HCT116 (cell line): ENCODE data around the gene DHRS2.

Experiments
- CTCF ChIP-seq, 3 experiments: fragments of 200-600 bp in 1 of 3; sonication (generic) in 1 of 3; IDR thresholded peaks in 2 of 3; conservative IDR thresholded peaks in 1 of 3; 2 replicates each; pipeline ENCODE4 v1.5.1; 2012 to 2017; ENCODE audit warnings: low read depth in 2 of 3, low read length in 2 of 3, antibody characterized with exemption in 1 of 3, borderline replicate concordance in 1 of 3, control low read depth in 1 of 3, mild to moderate bottlenecking in 1 of 3, mixed read lengths in 1 of 3, mixed run types in 1 of 3, moderate library complexity in 1 of 3; ENCODE audit not compliant: insufficient read depth in 1 of 3
- POLR2A ChIP-seq: IDR thresholded peaks from 2 replicates; pipeline ENCODE4 v1.7.0; 2011; ENCODE audit warnings: borderline replicate concordance; ENCODE audit not compliant: insufficient read depth, insufficient read length; ENCODE audit errors: extremely low read depth
- POLR2AphosphoS5 ChIP-seq: IDR thresholded peaks from 2 replicates; pipeline ENCODE4 v1.6.1; 2011; ENCODE audit warnings: mild to moderate bottlenecking, low read depth, low read length, moderate library complexity
- REST ChIP-seq: IDR thresholded peaks from 2 replicates; pipeline ENCODE4 v1.6.1; 2012; ENCODE audit warnings: low read depth
- SP1 ChIP-seq: IDR thresholded peaks from 2 replicates; pipeline ENCODE4 v1.6.1; 2012; ENCODE audit warnings: low read depth
- YY1 ChIP-seq: IDR thresholded peaks from 2 replicates; pipeline ENCODE4 v1.6.1; 2011; ENCODE audit warnings: low read length, low read depth, moderate library complexity, mild to moderate bottlenecking; ENCODE audit not compliant: insufficient replicate concordance; ENCODE audit errors: extremely low read depth
- ZNF274 ChIP-seq: fragments of 200-500 bp; sonication (Bioruptor generic); IDR thresholded peaks from 2 replicates; pipeline ENCODE4 v1.6.1; 2014; ENCODE audit warnings: mild to moderate bottlenecking, low read depth, low read length, inconsistent platforms

GRCh38 chr14:23600806-23601205, 35.4 kb upstream of the DHRS2 start:
- TF ChIP-seq ZNF274 (no peak), CTCF (IDR thresholded peaks at IDR 0.05 in 2 of 3, conservative IDR thresholded peaks at IDR 0.05 in 1 of 3; ENCODE audit: borderline replicate concordance in 1 of 3, insufficient read depth in 1 of 3, low read depth in 2 of 3, low read length in 2 of 3) (no peak), YY1 (no peak), SP1 (no peak), POLR2AphosphoS5 (no peak), POLR2A (no peak), REST (no peak)
